Thyroid gland (tissue), 4 donors: ENCODE results near the gene PCBP3. TPM values are rescaled to one million over a fixed set of nuclear protein-coding genes. Genes with fewer than 3 reads are reported as not detected.

Source experiments
- DNase-seq, 2 donors: peaks; one replicate each; pipeline ENCODE4 v3.0.0-alpha.2; 2019
- H3K27ac ChIP-seq, 3 donors: fragments of 200-600 bp; sonication (generic); 1 replicate in 2 of 3; 2 replicates in 1 of 3; pipeline ENCODE4 v1.5.1; 2016 to 2019; ENCODE audit warnings: mild to moderate bottlenecking in 1 of 3, moderate library complexity in 1 of 3
- H3K27me3 ChIP-seq: fragments of 200-600 bp; sonication (generic); one replicate; pipeline ENCODE4 v1.5.1; 2019
- H3K36me3 ChIP-seq, 2 donors: fragments of 200-600 bp; sonication (generic); one replicate each; pipeline ENCODE4 v1.5.1; 2016 to 2019
- H3K4me1 ChIP-seq, 2 donors: fragments of 200-600 bp; sonication (generic); one replicate each; pipeline ENCODE4 v1.5.1; 2017 to 2019
- H3K4me3 ChIP-seq, 3 donors: fragments of 200-600 bp; sonication (generic); replicated peaks in 1 of 3; 1 replicate in 2 of 3; 2 replicates in 1 of 3; pipeline ENCODE4 v1.5.1; 2016; ENCODE audit warnings: mild to moderate bottlenecking in 1 of 3
- H3K9me3 ChIP-seq: fragments of 200-600 bp; sonication (generic); one replicate; pipeline ENCODE4 v1.5.1; 2017
- CTCF ChIP-seq, 6 experiments: fragments of 200-600 bp in 3 of 6; fragments of 450-650 bp in 3 of 6; sonication (generic) in 3 of 6; IDR thresholded peaks; one replicate each; pipeline ENCODE4 v1.5.1; 2016 to 2019; ENCODE audit warnings: antibody characterized with exemption in 6 of 6, mild to moderate bottlenecking in 2 of 6, inconsistent platforms in 1 of 6, moderate library complexity in 1 of 6
- POLR2A ChIP-seq, 2 donors: fragments of 450-650 bp; IDR thresholded peaks; one replicate each; pipeline ENCODE4 v1.6.1; 2017; ENCODE audit warnings: antibody characterized with exemption in 2 of 2, mild to moderate bottlenecking in 2 of 2, moderate library complexity in 1 of 2
- WGBS, 2 donors: methylation state at CpG; one replicate each; pipeline ENCODE4 v1.1.5; 2017; 5-methylcytosine and 5-hydroxymethylcytosine counted together
- intact Hi-C: fragments of 100-400 bp; cut with DNase I; formaldehyde crosslinking; loops from one replicate; pipeline ENCODE4 v1.15.1; 2023
- total RNA-seq, 4 donors: library from RNA; depleted of rRNA; stranded (reverse); fragments of >200 nt; gene quantifications; one replicate each; pipeline ENCODE4 v1.2.3, GENCODE V29; 2016

PCBP3 gene
- total RNA-seq, 4 donors from 2014 or later, result 0.33 to 0.98 (median 0.54) TPM; not detected in 1

DNA sequence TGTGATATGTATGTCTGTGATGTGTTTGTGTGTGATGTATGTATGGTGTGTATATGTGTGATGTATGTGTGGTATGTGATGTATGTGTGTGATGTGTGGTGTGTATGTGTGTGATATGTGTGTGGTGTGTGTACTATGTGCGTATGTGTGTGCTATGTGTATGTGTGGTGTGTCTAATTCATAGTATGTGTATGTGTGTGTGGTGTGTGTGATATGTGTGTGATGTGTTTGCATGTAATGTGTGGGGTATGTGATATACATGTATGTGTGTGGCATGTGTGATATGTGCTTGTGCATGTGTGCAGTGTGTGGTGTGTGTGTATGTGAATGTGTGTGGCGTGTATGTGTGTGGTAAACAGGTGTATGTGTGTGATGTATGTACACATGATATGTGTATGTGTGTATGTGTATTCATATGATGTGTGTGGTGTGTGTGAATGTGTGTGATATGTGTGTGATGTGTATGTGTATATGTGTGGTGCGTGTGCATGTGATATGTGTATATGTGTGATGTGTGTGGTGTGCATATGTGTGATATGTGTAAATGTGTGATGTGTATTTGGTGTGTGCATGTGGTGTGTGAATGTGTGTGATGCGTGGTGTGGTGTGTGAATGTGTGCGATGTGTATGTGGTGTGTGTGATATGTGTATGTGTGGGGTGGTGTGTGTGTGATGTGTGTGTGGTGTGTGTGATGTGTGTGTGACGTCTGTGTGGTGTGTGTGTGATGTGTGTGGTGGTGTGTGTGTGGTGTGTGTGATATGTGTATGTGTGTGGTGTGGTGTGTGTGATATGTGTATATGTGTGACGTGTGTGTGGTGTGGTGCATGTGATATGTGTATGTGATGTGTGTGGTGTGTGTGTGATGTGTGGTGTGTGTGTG lies 8.0 kb upstream of the PCBP3 start:
- H3K27ac ChIP-seq, result no peak overlapping the region
- no peaks in the 10 kb centered on the region for H3K4me1 ChIP-seq
- TF ChIP-seq CTCF (IDR thresholded peaks at IDR 0.05) (no peak), POLR2A (IDR thresholded peaks at IDR 0.05) (no peak)
- intact Hi-C loops, result no loop called here
- no peaks in the 10 kb centered on the region for H3K36me3 ChIP-seq
- DNase-seq, result no peak
- no peaks in the 10 kb centered on the region for H3K9me3 ChIP-seq
- 64 to 81% methylated on average over 7 of the region's 7 CpGs for WGBS, 2 donors
- no peak overlapping the region for H3K4me3 ChIP-seq
- H3K27me3 ChIP-seq, result no peaks in the 10 kb centered on the region

GRCh38 chr21:45636459-45636858 lies 7.1 kb upstream of the PCBP3 start:
- no peaks in the 10 kb centered on the region for H3K36me3 ChIP-seq
- no peak for DNase-seq
- H3K4me1 ChIP-seq, result no peaks in the 10 kb centered on the region
- H3K27ac ChIP-seq, result no peak overlapping the region
- no peak overlapping the region for H3K4me3 ChIP-seq
- intact Hi-C loops, result no loop called here
- H3K27me3 ChIP-seq, result no peaks in the 10 kb centered on the region
- 94 to 95% methylated on average over 3 of the region's 3 CpGs for WGBS, 2 donors
- TF ChIP-seq POLR2A (IDR thresholded peaks at IDR 0.05) (no peak), CTCF (IDR thresholded peaks at IDR 0.05) (no peak)
- no peaks in the 10 kb centered on the region for H3K9me3 ChIP-seq

DNA sequence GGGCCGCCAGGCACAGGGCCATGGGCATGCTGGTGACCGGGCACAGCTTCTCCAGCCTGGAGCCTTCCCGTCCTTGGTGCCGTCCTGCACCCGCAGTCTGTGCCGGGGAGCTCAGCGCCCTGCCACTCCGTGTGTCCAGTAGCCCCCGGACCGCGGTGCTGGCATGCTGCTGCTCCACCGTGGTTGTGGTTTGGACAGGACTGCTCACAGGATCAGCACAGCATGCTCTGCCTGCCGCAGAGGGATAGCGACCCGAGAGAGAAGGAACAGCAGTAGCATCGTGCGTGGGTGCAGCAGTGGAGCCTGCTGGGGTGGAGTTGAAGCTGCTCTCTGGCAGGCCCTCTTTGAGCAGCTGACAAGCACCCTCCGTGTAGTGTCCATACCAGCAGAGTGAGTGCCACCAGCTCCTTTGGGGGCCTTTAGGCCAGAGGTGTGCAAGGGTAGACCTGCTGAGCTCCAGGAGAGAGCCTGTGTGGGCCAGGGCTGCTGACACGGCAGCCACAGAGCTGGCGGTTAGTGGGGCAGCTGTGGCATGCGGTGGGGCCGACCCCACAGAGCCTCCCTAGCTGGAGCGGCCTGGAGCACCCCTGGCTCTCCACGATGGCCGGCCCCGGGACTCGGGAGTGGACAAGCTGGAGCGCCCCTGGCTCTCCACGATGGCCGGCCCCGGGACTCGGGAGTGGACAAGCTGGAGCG lies 6.4 kb upstream of the PCBP3 start:
- Histone ChIP-seq H3K36me3 (no peaks in the 10 kb centered on the region), H3K27me3 (no peaks in the 10 kb centered on the region), H3K4me1 (no peaks in the 10 kb centered on the region), H3K9me3 (no peaks in the 10 kb centered on the region), H3K27ac (no peak overlapping the region), H3K4me3 (no peak overlapping the region)
- DNase-seq, result no peak
- 74 to 84% methylated on average over 5 to 21 of the region's 33 CpGs for WGBS, 2 donors
- TF ChIP-seq CTCF (IDR thresholded peaks at IDR 0.05), result no peak
- no peak for TF ChIP-seq POLR2A (IDR thresholded peaks at IDR 0.05)
- intact Hi-C loops, result no loop called here

DNA sequence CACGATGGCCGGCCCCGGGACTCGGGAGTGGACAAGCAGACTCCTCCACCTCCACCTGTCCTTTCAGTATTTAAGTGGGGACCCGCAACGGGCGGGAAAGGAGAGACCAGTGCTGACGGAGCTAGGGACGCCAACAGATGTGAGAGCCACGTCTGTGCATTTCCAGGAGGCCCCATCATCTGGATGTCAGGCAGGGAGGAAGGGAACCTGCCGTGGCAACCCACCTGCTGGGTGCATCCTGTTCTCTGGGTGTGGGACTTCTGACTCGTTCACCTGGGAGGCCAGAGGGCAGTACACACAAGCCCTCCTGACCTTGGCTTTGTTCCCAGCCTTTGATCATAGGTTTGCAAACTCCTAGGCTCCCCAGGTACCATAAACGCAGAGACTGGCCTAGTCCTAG lies 5.6 kb upstream of the PCBP3 start:
- no peak for DNase-seq
- Histone ChIP-seq H3K27me3 (no peaks in the 10 kb centered on the region), H3K27ac (no peak overlapping the region), H3K9me3 (no peaks in the 10 kb centered on the region), H3K36me3 (no peaks in the 10 kb centered on the region), H3K4me3 (no peak overlapping the region), H3K4me1 (no peaks in the 10 kb centered on the region)
- intact Hi-C loops, result no loop called here
- TF ChIP-seq CTCF (IDR thresholded peaks at IDR 0.05) (no peak), POLR2A (IDR thresholded peaks at IDR 0.05) (no peak)
- WGBS, 2 donors, result 59 to 76% methylated on average over 4 to 8 of the region's 13 CpGs

DNA sequence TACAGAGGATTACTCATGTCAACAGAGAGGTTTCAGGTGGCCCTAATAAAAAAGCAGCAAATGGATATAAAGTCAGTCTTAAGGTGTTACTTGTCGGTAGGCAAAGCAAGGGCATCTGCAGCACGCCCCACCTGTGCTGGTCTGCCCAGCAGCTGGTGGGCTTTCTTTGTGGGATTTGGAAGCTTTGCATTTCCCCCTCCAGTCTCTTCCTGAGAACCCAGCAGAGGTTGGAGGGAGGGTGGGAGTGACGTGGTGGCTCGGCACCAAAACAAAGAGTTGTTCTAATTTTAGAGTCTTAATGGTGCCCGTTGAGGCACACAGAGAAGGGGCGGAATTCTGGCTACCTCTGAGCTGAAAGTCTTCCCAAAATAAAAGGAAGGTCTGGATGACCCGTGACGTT lies 4.8 kb upstream of the PCBP3 start:
- Histone ChIP-seq H3K4me1 (no peaks in the 10 kb centered on the region), H3K4me3 (no peak overlapping the region), H3K36me3 (no peaks in the 10 kb centered on the region), H3K27ac (no peak overlapping the region), H3K9me3 (no peaks in the 10 kb centered on the region), H3K27me3 (no peaks in the 10 kb centered on the region)
- DNase-seq, result no peak
- 43 to 48% methylated on average over 8 of the region's 8 CpGs for WGBS, 2 donors
- TF ChIP-seq POLR2A (IDR thresholded peaks at IDR 0.05) (no peak), CTCF (IDR thresholded peaks at IDR 0.05) (no peak)
- intact Hi-C loops, result no loop called here
